Measurements from ENCODE around the gene KIAA0586. TPM values are rescaled to one million over a fixed set of nuclear protein-coding genes. Genes with fewer than 3 reads are reported as not detected.

KIAA0586 gene
- total and polyA plus RNA-seq, 5 donors = 3.8 to 11.2 (median 9.7) TPM

DNA sequence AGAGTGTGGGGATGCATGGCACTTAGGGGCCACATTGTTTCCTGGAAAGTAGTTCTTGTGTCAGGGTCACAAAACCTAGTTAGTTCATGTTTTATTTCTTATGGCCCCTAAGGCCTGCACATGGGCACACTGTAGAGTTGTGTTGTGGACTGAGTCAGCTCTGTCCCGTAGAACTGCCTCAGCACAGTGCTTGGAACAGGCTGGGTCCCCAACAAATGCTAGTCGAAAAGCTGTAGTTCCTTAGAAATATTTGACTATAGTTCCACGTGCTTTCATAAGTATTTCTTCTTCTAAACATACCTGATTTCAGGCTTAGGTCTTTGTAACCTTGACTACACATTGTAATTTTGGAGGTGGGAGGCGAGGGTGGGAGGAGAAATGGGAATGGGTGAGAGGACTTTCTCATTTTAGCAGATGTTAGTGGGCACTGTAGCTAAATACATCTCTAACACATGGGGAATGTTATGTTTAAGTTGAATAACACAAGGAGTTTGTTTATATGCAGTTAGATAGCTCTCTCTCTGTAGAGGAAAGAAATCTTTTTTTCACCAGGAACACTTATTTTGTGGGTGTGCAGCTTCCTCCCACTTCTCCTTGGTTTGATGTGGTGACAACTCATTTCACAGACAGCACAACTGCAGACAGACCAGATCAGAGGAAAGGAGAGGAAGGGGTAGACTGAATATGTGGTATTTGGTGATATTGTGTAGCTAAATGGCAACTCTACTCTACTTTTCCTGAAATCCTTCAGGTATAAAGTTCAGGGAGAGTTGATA is 170.7 kb downstream of the KIAA0586 start:
- DNase-seq (no peak), ATAC-seq (no peak)
- no peak overlapping the region for H3K4me3 ChIP-seq (ENCODE audit: low read length)
- H3K9me3 ChIP-seq (ENCODE audit: control insufficient read depth, low read length) = no peaks in the 10 kb centered on the region
- H3K27me3 ChIP-seq (ENCODE audit: control insufficient read depth, insufficient read depth) = no peaks in the 10 kb centered on the region
- no peak overlapping the region for H3K27ac ChIP-seq (ENCODE audit: low read length)
- WGBS = 84% methylated on average over 4 of the region's 4 CpGs
- H3K4me1 ChIP-seq (ENCODE audit: control insufficient read depth, insufficient read depth, low read length) = no peaks in the 10 kb centered on the region
- intact Hi-C loops (cut with DNase I) = no loop called here

DNA sequence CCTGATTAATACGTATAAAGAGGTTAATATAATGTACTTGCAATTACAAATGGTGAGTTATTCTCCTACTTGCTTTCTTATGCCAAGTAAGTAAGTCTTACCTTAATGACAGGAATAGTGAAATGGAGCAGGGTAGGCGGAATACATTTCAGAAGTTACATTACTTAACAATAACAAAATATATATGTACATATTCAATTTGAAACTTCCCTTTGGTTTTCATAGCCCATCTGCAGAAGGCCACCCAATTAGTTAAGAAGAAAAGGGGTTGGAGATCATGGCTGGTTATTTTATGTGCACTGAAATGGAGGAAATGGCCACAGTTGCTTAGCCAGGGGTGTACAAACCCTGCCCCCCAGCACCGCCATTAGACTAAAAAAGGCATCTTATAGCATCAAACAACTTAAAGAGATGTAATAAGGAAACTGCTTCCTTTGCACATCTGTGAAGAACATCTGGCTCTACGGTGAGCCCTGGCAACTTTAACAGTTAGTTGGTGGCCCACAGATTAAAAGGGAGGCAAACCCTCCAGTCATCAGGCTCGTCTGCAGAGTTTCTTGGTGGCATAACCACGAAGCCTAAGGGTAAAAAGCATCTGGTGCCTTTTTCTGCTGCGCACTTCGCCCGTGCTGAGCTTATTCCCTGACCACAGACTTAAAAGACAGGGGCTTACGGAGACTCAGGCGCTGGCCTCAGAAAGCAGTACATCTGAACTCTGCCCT is 171.4 kb downstream of the KIAA0586 start:
- ATAC-seq (no peak), DNase-seq (no peak)
- no peaks in the 10 kb centered on the region for H3K4me1 ChIP-seq (ENCODE audit: control insufficient read depth, insufficient read depth, low read length)
- H3K27me3 ChIP-seq (ENCODE audit: control insufficient read depth, insufficient read depth) = no peaks in the 10 kb centered on the region
- intact Hi-C loops (cut with DNase I) = no loop called here
- no peaks in the 10 kb centered on the region for H3K9me3 ChIP-seq (ENCODE audit: control insufficient read depth, low read length)
- no peak overlapping the region for H3K4me3 ChIP-seq (ENCODE audit: low read length)
- 88% methylated on average over 11 of the region's 11 CpGs for WGBS
- H3K27ac ChIP-seq (ENCODE audit: low read length) = no peak overlapping the region

DNA sequence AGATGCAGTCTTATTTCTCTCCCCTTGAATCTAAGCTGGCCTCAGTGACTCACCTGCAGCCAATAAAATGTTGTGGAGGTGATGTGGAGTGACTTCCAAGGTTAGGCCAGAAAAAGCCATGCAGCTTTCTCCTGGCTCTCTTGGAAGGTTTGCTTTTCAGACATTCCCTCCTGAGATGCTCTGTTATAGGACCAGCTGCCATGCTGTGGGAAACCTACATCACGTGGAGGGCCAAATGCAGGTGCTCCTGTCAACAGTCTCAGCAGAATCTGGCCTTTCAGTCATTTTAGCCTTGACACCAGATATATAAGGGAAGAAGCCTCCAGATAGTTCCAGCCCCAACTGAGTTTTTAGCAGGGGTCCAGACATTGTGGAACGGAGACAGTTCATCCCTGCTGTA is 172.2 kb downstream of the KIAA0586 start:
- Histone ChIP-seq H3K27ac (ENCODE audit: low read length) (no peak overlapping the region), H3K4me3 (ENCODE audit: low read length) (no peak overlapping the region), H3K9me3 (ENCODE audit: control insufficient read depth, low read length) (no peaks in the 10 kb centered on the region), H3K27me3 (ENCODE audit: control insufficient read depth, insufficient read depth) (no peaks in the 10 kb centered on the region), H3K4me1 (ENCODE audit: control insufficient read depth, insufficient read depth, low read length) (no peaks in the 10 kb centered on the region)
- ATAC-seq (no peak), DNase-seq (no peak)
- intact Hi-C loops (cut with DNase I) = no loop called here
- 94% methylated on average over 2 of the region's 2 CpGs for WGBS

Other genes with a start within 250 kb of the KIAA0586 start
- 10 to 100 TPM; 71.3 to 80.1 (median 74.3) TPM for gene ACTR10, start 227.6 kb upstream of the KIAA0586 start, total RNA-seq
- 130 TPM for gene ACTR10, start 227.6 kb upstream of the KIAA0586 start, polyA plus RNA-seq
- 100 to 1,000 TPM; 112 to 147 (median 124) TPM for gene PSMA3, start 182.9 kb upstream of the KIAA0586 start, total RNA-seq
- 159 TPM for gene PSMA3, start 182.9 kb upstream of the KIAA0586 start, polyA plus RNA-seq
- 10 to 100 TPM; 17.1 to 26.1 (median 18.1) TPM for gene ARID4A, start 129.2 kb upstream of the KIAA0586 start, total RNA-seq
- gene ARID4A, start 129.2 kb upstream of the KIAA0586 start, polyA plus RNA-seq = 8.3 TPM
- not detected for gene TOMM20L, start 31.8 kb upstream of the KIAA0586 start, total RNA-seq
- gene TOMM20L, start 31.8 kb upstream of the KIAA0586 start, polyA plus RNA-seq = not detected
- 10 to 100 TPM; 25.5 to 35.8 (median 30.9) TPM for gene TIMM9, start 188 bp upstream of the KIAA0586 start, total RNA-seq
- gene TIMM9, start 188 bp upstream of the KIAA0586 start, polyA plus RNA-seq = 42.5 TPM
- 10 to 100 TPM in 1 of 4 donors, 1 to 10 TPM in 3; 8.0 to 10.3 (median 9.8) TPM for gene DACT1, start 210.2 kb downstream of the KIAA0586 start, total RNA-seq
- 4.8 TPM for gene DACT1, start 210.2 kb downstream of the KIAA0586 start, polyA plus RNA-seq

Measured in right cardiac atrium (tissue), 5 donors.